Naive thymus-derived CD4-positive, alpha-beta T cell (primary cell): ENCODE results near the gene TMEM117. TPM values are rescaled to one million over a fixed set of nuclear protein-coding genes. Genes with fewer than 3 reads are reported as not detected.

Experiments
- ATAC-seq: fragments of 150-1000 bp; cut with Tn5 transposase; 2 replicates; pipeline ENCODE4 v1.10.0; 2021; ENCODE audit warnings: mild to moderate bottlenecking, moderate library complexity
- CTCF ChIA-PET: fragments of 350-600 bp; sonication (Branson Sonifier 250); formaldehyde crosslinking; loops from one replicate; lab custom pipeline; 2021; ENCODE audit warnings: antibody characterized with exemption; lab: Charles Lee
- POLR2A ChIA-PET: fragments of 350-600 bp; sonication (Branson Sonifier 250); formaldehyde crosslinking; loops from one replicate; lab custom pipeline; 2021; ENCODE audit warnings: antibody characterized with exemption, inconsistent platforms; lab: Charles Lee
- DNase-seq, 9 donors: peaks; one replicate each; pipeline versions ENCODE4 v3.0.0 to v3.0.0-alpha.2; 2020 to 2022; ENCODE audit warnings: mixed read lengths in 1 of 9
- H3K27ac ChIP-seq: one replicate; pipeline ENCODE4 v1.7.0; 2013; ENCODE audit warnings: mild to moderate bottlenecking, low read depth, low read length, moderate library complexity
- H3K27me3 ChIP-seq, 2 donors: one replicate each; pipeline ENCODE4 v1.7.0; 2013; ENCODE audit warnings: low read length in 2 of 2, mild to moderate bottlenecking in 2 of 2, moderate library complexity in 2 of 2; ENCODE audit not compliant: control insufficient read depth in 2 of 2, insufficient read depth in 2 of 2
- H3K36me3 ChIP-seq, 3 experiments: 1 replicate in 2 of 3; 2 replicates in 1 of 3; pipeline ENCODE4 v1.7.0; 2013; ENCODE audit warnings: low read length in 3 of 3, mild to moderate bottlenecking in 3 of 3, moderate library complexity in 1 of 3; ENCODE audit not compliant: insufficient read depth in 3 of 3, control insufficient read depth in 2 of 3
- H3K4me1 ChIP-seq, 2 donors: one replicate each; pipeline ENCODE4 v1.7.0; 2013; ENCODE audit warnings: low read length in 2 of 2, mild to moderate bottlenecking in 2 of 2, moderate library complexity in 1 of 2; ENCODE audit not compliant: control insufficient read depth in 2 of 2, insufficient read depth in 2 of 2
- H3K4me3 ChIP-seq: 2 replicates; pipeline ENCODE4 v1.7.0; 2013; ENCODE audit warnings: mild to moderate bottlenecking, low read length
- H3K9me3 ChIP-seq, 3 experiments: 1 replicate in 2 of 3; 2 replicates in 1 of 3; pipeline ENCODE4 v1.7.0; 2013; ENCODE audit warnings: low read length in 3 of 3; ENCODE audit not compliant: control insufficient read depth in 2 of 3
- H3K27ac Mint-ChIP-seq, 9 donors: one replicate each; pipeline ENCODE4 v1.8.0; 2020 to 2022; ENCODE audit warnings: mixed read lengths in 9 of 9, mild to moderate bottlenecking in 8 of 9, moderate library complexity in 5 of 9, inconsistent platforms in 2 of 9
- H3K27me3 Mint-ChIP-seq, 5 donors: one replicate each; pipeline ENCODE4 v1.8.0; 2021 to 2022; ENCODE audit warnings: mixed read lengths in 5 of 5, mild to moderate bottlenecking in 1 of 5
- H3K36me3 Mint-ChIP-seq, 5 donors: one replicate each; pipeline ENCODE4 v1.8.0; 2020 to 2022; ENCODE audit warnings: mixed read lengths in 5 of 5, mild to moderate bottlenecking in 3 of 5, inconsistent platforms in 1 of 5
- H3K4me1 Mint-ChIP-seq, 7 donors: one replicate each; pipeline ENCODE4 v1.8.0; 2020 to 2022; ENCODE audit warnings: mixed read lengths in 7 of 7, mild to moderate bottlenecking in 3 of 7, inconsistent platforms in 1 of 7
- H3K4me3 Mint-ChIP-seq, 10 donors: one replicate each; pipeline ENCODE4 v1.8.0; 2020 to 2022; ENCODE audit warnings: mild to moderate bottlenecking in 10 of 10, mixed read lengths in 10 of 10, moderate library complexity in 6 of 10, inconsistent platforms in 2 of 10
- H3K9me3 Mint-ChIP-seq, 11 donors: one replicate each; pipeline ENCODE4 v1.8.0; 2020 to 2022; ENCODE audit warnings: mixed read lengths in 11 of 11, mild to moderate bottlenecking in 4 of 11, inconsistent platforms in 1 of 11, moderate library complexity in 1 of 11
- intact Hi-C, 2 donors: fragments of 100-400 bp; cut with micrococcal nuclease; formaldehyde crosslinking; loops; one replicate each; pipeline ENCODE4 v1.15.1; 2023
- polyA plus RNA-seq, 2 donors: library from polyadenylated mRNA; unstranded; fragments of 300-500 nt; fragmentation: Illumina TruSeq; gene quantifications; one replicate each; pipeline ENCODE4 v1.2.3, GENCODE V29; 2021
- total RNA-seq, 6 experiments: library from RNA in 5 of 6; stranded (reverse) in 5 of 6; gene quantifications; 1 replicate in 5 of 6; 2 replicates in 1 of 6; pipeline ENCODE4 v1.2.3 and lab custom pipeline; 2021 to 2026

TMEM117 gene
- total and polyA plus RNA-seq, 7 experiments from 2014 or later = 0.31 to 6.6 (median 4.2) TPM

DNA sequence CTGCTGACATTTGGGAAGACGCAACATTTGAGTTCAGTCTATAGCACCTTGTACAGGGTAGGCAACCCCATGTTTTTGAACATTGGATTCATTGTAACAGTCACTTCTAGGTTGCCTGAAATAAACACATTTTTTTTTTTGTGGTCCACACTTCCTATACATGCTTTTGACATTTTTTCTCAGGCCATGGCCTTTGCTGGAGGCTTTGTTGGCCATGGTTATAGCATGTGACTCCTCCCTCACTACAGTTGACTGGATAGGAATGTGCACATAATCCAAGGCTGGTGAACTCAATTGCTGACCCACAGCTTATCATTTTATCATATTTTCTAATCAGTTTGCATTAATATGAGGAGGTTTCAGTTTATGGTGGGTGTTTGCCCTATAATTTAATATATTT, 60.6 kb downstream of the TMEM117 start:
- Mint-ChIP-seq H3K9me3 (peaks cover 0 to 10% (median 2%) of the 10 kb centered on the region in 11 donors), H3K27ac (no peak overlapping the region), H3K36me3 (peaks cover 0 to 33% (median 24%) of the 10 kb centered on the region in 5 donors), H3K4me1 (peaks cover 0 to 5% (median 0%) of the 10 kb centered on the region in 7 donors), H3K27me3 (peaks cover 0 to 2% (median 0%) of the 10 kb centered on the region in 5 donors), H3K4me3 (no peak overlapping the region)
- H3K9me3 ChIP-seq = no peaks in the 10 kb centered on the region
- POLR2A ChIA-PET = no interaction called here
- no peaks in the 10 kb centered on the region for H3K4me1 ChIP-seq
- H3K27ac ChIP-seq = no peak overlapping the region
- intact Hi-C loops = no loop called here
- no peaks in the 10 kb centered on the region for H3K36me3 ChIP-seq
- H3K4me3 ChIP-seq = no peak overlapping the region
- ATAC-seq (no peak), DNase-seq (no peak)
- no peaks in the 10 kb centered on the region for H3K27me3 ChIP-seq
- CTCF ChIA-PET = no interaction called here

GRCh38 chr12:43898474-43898873, 62.6 kb downstream of the TMEM117 start:
- CTCF ChIA-PET = no interaction called here

GRCh38 chr12:43899574-43899973, 63.7 kb downstream of the TMEM117 start:
- H3K36me3 ChIP-seq = no peaks in the 10 kb centered on the region
- intact Hi-C loops = no loop called here
- ChIA-PET CTCF (no interaction called here), POLR2A (no interaction called here)
- no peak overlapping the region for H3K4me3 ChIP-seq
- H3K27me3 Mint-ChIP-seq = peaks cover 0 to 2% (median 0%) of the 10 kb centered on the region in 5 donors
- no peaks in the 10 kb centered on the region for H3K4me1 ChIP-seq
- no peak overlapping the region for H3K27ac ChIP-seq
- no peaks in the 10 kb centered on the region for H3K27me3 ChIP-seq
- DNase-seq (no peak), ATAC-seq (no peak)
- no peak overlapping the region for H3K4me3 Mint-ChIP-seq
- peaks cover 0 to 18% (median 12%) of the 10 kb centered on the region in 5 donors for H3K36me3 Mint-ChIP-seq
- peaks cover 0 to 2% (median 0%) of the 10 kb centered on the region in 11 donors for H3K9me3 Mint-ChIP-seq
- no peak overlapping the region for H3K27ac Mint-ChIP-seq
- no peaks in the 10 kb centered on the region for H3K9me3 ChIP-seq
- peaks cover 0 to 5% (median 0%) of the 10 kb centered on the region in 7 donors for H3K4me1 Mint-ChIP-seq

More at GRCh38 chr12:43898474-43898873, 62.6 kb downstream of the TMEM117 start:
- POLR2A ChIA-PET = no interaction called here
- H3K27ac Mint-ChIP-seq = no peak overlapping the region
- Histone ChIP-seq H3K9me3 (no peaks in the 10 kb centered on the region), H3K4me1 (no peaks in the 10 kb centered on the region), H3K27me3 (no peaks in the 10 kb centered on the region), H3K4me3 (no peak overlapping the region), H3K27ac (no peak overlapping the region), H3K36me3 (no peaks in the 10 kb centered on the region)
- H3K27me3 Mint-ChIP-seq = peaks cover 0 to 2% (median 0%) of the 10 kb centered on the region in 5 donors
- DNase-seq (no peak), ATAC-seq (no peak)
- H3K9me3 Mint-ChIP-seq = peaks cover 0 to 4% (median 0%) of the 10 kb centered on the region in 11 donors
- H3K4me3 Mint-ChIP-seq = no peak overlapping the region
- peaks cover 0 to 5% (median 0%) of the 10 kb centered on the region in 7 donors for H3K4me1 Mint-ChIP-seq
- H3K36me3 Mint-ChIP-seq = peaks cover 0 to 28% (median 19%) of the 10 kb centered on the region in 5 donors
- intact Hi-C loops = no loop called here

DNA sequence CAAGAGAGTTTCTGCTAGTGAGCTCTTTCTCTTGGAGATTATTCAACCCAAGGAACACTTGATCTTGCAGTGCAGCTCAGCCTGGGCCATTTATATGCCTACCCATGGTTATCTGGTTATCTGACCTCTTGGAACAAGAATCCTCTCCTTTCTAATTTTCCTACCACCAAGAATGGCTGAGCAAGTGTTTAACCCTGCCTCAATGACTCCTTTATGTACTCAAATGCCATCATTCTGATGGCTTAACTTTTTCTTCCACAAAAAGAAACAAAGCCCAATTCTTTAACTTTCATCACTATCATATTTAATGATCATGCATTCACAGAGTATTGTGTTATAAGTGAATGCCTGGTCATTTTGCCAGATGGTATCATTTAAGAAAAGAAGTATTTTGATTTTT, 67.8 kb downstream of the TMEM117 start:
- Histone ChIP-seq H3K36me3 (no peaks in the 10 kb centered on the region), H3K4me1 (no peaks in the 10 kb centered on the region), H3K9me3 (no peaks in the 10 kb centered on the region), H3K27me3 (no peaks in the 10 kb centered on the region), H3K27ac (no peak overlapping the region), H3K4me3 (no peak overlapping the region)
- H3K4me1 Mint-ChIP-seq = peaks cover 0 to 3% (median 0%) of the 10 kb centered on the region in 7 donors
- no peak overlapping the region for H3K27ac Mint-ChIP-seq
- H3K36me3 Mint-ChIP-seq = peaks cover 0 to 12% (median 0%) of the 10 kb centered on the region in 5 donors
- CTCF ChIA-PET = no interaction called here
- DNase-seq (no peak), ATAC-seq (no peak)
- POLR2A ChIA-PET = no interaction called here
- H3K27me3 Mint-ChIP-seq = no peaks in the 10 kb centered on the region
- H3K9me3 Mint-ChIP-seq = peaks cover 0 to 5% (median 2%) of the 10 kb centered on the region in 11 donors
- intact Hi-C loops = no loop called here
- no peak overlapping the region for H3K4me3 Mint-ChIP-seq

GRCh38 chr12:43912859-43913258, 77.0 kb downstream of the TMEM117 start:
- Histone ChIP-seq H3K9me3 (no peaks in the 10 kb centered on the region), H3K4me3 (no peak overlapping the region), H3K27me3 (no peaks in the 10 kb centered on the region), H3K36me3 (no peaks in the 10 kb centered on the region), H3K4me1 (no peaks in the 10 kb centered on the region), H3K27ac (no peak overlapping the region)
- Mint-ChIP-seq H3K27ac (no peak overlapping the region), H3K4me1 (no peaks in the 10 kb centered on the region), H3K4me3 (no peak overlapping the region), H3K36me3 (no peaks in the 10 kb centered on the region), H3K9me3 (peaks cover 0 to 5% (median 0%) of the 10 kb centered on the region in 11 donors), H3K27me3 (no peaks in the 10 kb centered on the region)
- ATAC-seq (no peak), DNase-seq (no peak)
- POLR2A ChIA-PET = no interaction called here
- CTCF ChIA-PET = no interaction called here
- intact Hi-C loops = no loop called here

GRCh38 chr12:43914391-43914790, 78.5 kb downstream of the TMEM117 start:
- no peaks in the 10 kb centered on the region for H3K27me3 ChIP-seq
- H3K36me3 Mint-ChIP-seq = no peaks in the 10 kb centered on the region
- CTCF ChIA-PET = no interaction called here

DNA sequence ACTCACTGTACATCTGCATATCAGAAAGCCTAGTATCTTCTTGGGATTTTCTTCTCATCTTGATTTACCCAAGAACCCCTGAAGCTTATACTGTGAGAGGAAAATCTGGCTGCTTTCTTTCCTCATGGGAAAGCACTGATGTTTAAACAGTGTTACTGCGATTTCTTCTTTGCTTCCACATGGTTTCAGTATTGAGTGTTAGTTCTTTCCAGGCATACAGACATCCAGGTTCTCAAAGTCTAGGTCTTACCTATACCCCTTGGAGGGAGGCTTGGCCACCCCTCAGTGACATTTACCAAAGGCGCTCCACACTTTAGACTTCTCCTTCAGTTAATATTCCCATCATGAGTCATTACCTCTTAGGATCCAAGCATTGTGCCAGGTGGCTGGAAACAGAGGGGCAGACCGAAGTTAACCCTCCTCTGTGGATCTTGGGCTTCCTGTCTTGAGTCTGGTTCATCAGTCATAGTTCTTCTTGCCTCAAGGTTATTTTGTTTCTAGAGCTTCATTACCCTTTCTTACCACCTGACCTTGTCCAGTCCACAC, 79.1 kb downstream of the TMEM117 start:
- no peak overlapping the region for H3K4me3 Mint-ChIP-seq
- Histone ChIP-seq H3K9me3 (no peaks in the 10 kb centered on the region), H3K36me3 (no peaks in the 10 kb centered on the region), H3K27me3 (no peaks in the 10 kb centered on the region), H3K4me3 (no peak overlapping the region), H3K27ac (no peak overlapping the region), H3K4me1 (no peaks in the 10 kb centered on the region)
- no peaks in the 10 kb centered on the region for H3K27me3 Mint-ChIP-seq
- no peak for ATAC-seq
- ChIA-PET CTCF (no interaction called here), POLR2A (no interaction called here)
- H3K36me3 Mint-ChIP-seq = peaks cover 0 to 4% (median 0%) of the 10 kb centered on the region in 5 donors
- no peak overlapping the region for H3K27ac Mint-ChIP-seq
- DNase-seq = no peak
- intact Hi-C loops = no loop called here
- H3K4me1 Mint-ChIP-seq = no peaks in the 10 kb centered on the region
- no peaks in the 10 kb centered on the region for H3K9me3 Mint-ChIP-seq

More at GRCh38 chr12:43914391-43914790, 78.5 kb downstream of the TMEM117 start:
- ATAC-seq (no peak), DNase-seq (no peak)
- Mint-ChIP-seq H3K27ac (no peak overlapping the region), H3K4me3 (no peak overlapping the region), H3K9me3 (peaks cover 0 to 2% (median 0%) of the 10 kb centered on the region in 11 donors), H3K4me1 (no peaks in the 10 kb centered on the region), H3K27me3 (no peaks in the 10 kb centered on the region)
- no peak overlapping the region for H3K27ac ChIP-seq
- POLR2A ChIA-PET = no interaction called here
- H3K4me1 ChIP-seq = no peaks in the 10 kb centered on the region
- intact Hi-C loops = no loop called here
- no peaks in the 10 kb centered on the region for H3K9me3 ChIP-seq
- no peak overlapping the region for H3K4me3 ChIP-seq
- no peaks in the 10 kb centered on the region for H3K36me3 ChIP-seq
